Neuron (in vitro differentiated cells): ENCODE measurements around the gene PI4KA.
"Not testable (repeated sequence)": the region's sequence is repeated elsewhere in the genome, so short reads cannot be mapped to it uniquely, and the experiment has no call there.

ENCODE experiments used
- H2AFZ ChIP-seq: one replicate; pipeline ENCODE4 v1.6.1; 2013; ENCODE audit warnings: low read depth, mild to moderate bottlenecking, inconsistent platforms, low read length, moderate library complexity
- H3K27me3 ChIP-seq: one replicate; pipeline ENCODE4 v1.6.1; 2013; ENCODE audit warnings: low read length; ENCODE audit not compliant: insufficient read depth
- H3K36me3 ChIP-seq: one replicate; pipeline ENCODE4 v1.6.1; 2013; ENCODE audit warnings: low read length; ENCODE audit not compliant: insufficient read depth
- H3K4me1 ChIP-seq: one replicate; pipeline ENCODE4 v1.6.1; 2013; ENCODE audit warnings: low read length; ENCODE audit not compliant: insufficient read depth
- H3K4me3 ChIP-seq: 2 replicates; pipeline ENCODE4 v1.5.1; 2013; ENCODE audit warnings: mild to moderate bottlenecking, low read length, moderate library complexity
- H3K9me3 ChIP-seq: one replicate; pipeline ENCODE4 v1.6.1; 2013; ENCODE audit warnings: low read length

Gene PI4KA

DNA sequence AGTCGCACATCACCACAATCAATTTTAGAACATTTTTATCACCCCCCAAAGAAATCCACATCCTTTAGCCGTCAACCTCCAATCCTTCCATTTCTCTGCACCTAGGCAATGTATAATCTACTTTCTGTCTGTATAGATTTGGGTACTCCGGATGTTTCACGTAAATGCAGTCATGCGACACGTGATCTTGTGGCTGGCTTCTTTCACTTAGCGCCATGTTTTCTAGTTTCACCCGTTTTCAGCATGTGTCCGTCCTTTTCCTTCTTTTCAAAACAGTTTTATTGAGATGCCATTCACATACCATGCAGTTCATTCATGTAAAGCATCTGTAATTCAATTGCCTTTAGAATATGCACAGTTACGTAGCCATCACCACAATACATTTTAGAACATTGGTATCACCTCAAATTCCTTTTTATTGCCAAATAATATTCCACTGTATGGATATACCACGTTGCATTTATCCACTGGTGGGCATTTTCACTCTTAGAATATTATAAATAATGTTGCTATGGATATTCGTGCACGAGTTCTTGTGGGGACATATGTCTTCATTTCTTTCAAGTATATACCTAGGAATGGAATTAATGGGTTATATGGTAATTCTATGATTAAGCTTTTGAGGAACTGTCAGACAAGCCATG is 179.7 kb downstream of the PI4KA start:
- not testable (repeated sequence) for H3K4me1 ChIP-seq, H3K9me3 ChIP-seq, H3K36me3 ChIP-seq, H3K27me3 ChIP-seq, H2AFZ ChIP-seq, H3K4me3 ChIP-seq

DNA sequence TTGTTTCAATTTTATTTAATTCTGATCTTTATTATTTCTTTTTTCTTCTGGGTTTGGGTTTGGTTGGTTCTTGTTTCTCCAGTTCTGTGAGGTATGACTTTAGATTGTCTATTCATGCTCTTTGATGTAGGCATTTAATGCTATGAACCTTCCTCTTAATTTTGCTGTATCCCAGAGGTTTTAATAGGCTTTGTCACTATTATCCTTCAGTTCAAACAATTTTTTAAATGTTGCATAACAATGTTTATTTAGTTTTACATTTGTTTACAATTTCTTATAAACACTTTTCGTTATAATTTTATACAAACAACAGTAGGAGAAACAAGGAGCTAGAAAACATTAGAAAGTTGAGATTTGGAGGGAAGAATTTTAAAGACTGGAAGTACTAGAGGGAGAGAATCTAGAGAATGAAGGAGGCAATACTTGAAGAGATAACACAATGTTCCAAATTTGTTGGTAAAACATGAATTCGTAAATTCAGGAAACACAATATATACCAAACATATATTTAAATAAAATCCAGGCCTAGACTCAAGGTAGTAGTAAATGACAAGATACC is 180.8 kb downstream of the PI4KA start:
- H3K9me3 ChIP-seq = no peaks in the 10 kb centered on the region
- no peaks in the 10 kb centered on the region for H3K36me3 ChIP-seq
- no peak overlapping the region for H2AFZ ChIP-seq
- H3K4me3 ChIP-seq = no peak overlapping the region
- no peaks in the 10 kb centered on the region for H3K27me3 ChIP-seq
- no peaks in the 10 kb centered on the region for H3K4me1 ChIP-seq

GRCh38 chr22:20675613-20676012 is 183.0 kb downstream of the PI4KA start:
- not testable (repeated sequence) for H3K27me3 ChIP-seq, H3K4me3 ChIP-seq, H3K4me1 ChIP-seq, H3K9me3 ChIP-seq, H3K36me3 ChIP-seq, H2AFZ ChIP-seq

DNA sequence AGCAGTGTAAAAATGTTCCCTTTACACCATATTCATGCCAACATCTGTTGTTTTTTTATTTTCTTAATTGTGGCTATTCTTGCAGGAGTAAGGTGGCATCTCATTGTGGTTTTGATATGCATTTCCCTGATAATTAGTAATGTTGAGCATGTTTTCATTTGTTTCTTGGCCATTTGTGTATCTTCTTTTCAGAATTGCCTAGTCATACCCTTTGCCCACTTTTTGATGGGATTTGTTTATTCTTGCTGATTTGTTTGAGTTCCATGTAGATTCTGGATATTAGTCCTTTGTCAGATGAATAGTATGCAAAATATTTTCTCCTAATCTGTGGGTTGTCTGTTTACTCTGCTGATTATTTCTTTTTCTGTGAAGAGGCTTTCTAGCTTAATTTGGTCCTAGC is 183.6 kb downstream of the PI4KA start:
- Histone ChIP-seq H3K27me3 (no peaks in the 10 kb centered on the region), H3K4me1 (no peaks in the 10 kb centered on the region), H3K4me3 (no peak overlapping the region), H3K9me3 (no peaks in the 10 kb centered on the region), H3K36me3 (no peaks in the 10 kb centered on the region), H2AFZ (no peak overlapping the region)

DNA sequence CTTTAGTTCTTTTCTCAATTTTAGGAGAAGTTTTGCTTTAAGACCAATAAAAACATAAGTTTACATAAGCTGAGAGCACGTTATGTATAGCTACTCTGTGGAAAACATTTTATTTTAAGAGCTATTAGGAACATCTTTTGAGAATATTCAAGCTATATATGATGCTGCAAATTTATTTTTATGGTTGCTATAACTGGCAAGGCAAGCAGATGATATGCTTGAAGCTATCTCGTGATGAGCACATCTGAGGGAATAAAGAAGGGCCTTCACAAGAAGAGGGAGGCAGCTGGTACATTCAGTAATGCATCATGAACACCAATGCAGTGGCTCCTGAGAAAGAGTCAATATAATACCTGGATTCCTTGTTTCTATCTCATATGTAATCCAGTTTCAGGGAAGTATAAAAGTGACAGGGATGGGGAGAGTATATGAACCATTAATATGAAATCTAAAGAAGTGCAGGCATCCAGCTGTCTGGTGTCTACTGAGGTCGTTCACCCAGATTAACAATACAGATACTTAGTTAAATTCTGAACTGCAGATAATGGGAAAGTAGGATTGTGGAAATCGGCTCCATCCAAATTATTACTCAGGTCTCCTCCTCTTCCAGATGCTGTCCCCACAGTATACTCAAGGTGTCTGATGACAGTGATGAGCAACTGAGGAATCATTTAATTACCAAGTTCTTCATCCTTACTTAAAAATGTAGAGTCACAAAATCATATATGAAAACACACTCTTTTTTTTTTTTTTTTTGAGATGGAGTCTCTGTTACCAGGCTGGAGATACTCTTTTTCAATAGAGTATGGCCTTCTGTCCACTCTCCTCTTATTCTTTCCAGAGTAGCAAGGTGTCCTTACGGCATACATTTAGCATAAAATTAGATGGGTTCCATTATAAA is 185.1 kb downstream of the PI4KA start:
- Histone ChIP-seq H3K27me3 (no peaks in the 10 kb centered on the region), H3K9me3 (no peaks in the 10 kb centered on the region), H3K4me1 (no peaks in the 10 kb centered on the region), H3K4me3 (no peak overlapping the region), H3K36me3 (no peaks in the 10 kb centered on the region), H2AFZ (no peak overlapping the region)

DNA sequence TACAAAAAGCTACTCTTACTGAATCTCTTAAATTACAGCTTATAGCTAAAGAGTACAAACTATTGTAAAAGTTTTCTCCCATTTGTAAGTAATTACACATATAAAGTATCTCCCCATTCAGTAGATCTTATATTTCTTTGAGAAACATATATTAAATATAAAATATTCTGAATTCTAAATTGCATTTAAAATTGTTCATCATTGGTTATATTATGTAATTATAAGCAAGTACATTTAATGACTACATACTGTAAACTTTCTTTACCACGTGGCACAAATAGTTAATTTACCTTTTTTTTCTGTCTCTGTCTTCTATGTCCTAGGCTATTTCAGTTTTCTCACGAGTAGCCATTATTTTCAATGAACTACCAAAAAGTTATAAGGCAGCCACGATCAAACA is 185.9 kb downstream of the PI4KA start:
- no peak overlapping the region for H2AFZ ChIP-seq
- no peak overlapping the region for H3K4me3 ChIP-seq
- no peaks in the 10 kb centered on the region for H3K27me3 ChIP-seq
- no peaks in the 10 kb centered on the region for H3K36me3 ChIP-seq
- H3K4me1 ChIP-seq = no peaks in the 10 kb centered on the region
- H3K9me3 ChIP-seq = no peaks in the 10 kb centered on the region

GRCh38 chr22:20672082-20672424 is 186.6 kb downstream of the PI4KA start:
- Histone ChIP-seq H3K4me1 (no peaks in the 10 kb centered on the region), H3K27me3 (no peaks in the 10 kb centered on the region), H3K4me3 (no peak overlapping the region), H3K9me3 (no peaks in the 10 kb centered on the region), H3K36me3 (no peaks in the 10 kb centered on the region), H2AFZ (no peak overlapping the region)

GRCh38 chr22:20671409-20672081 is 187.1 kb downstream of the PI4KA start:
- Histone ChIP-seq H3K4me1 (no peaks in the 10 kb centered on the region), H3K4me3 (no peak overlapping the region), H3K27me3 (no peaks in the 10 kb centered on the region), H2AFZ (no peak overlapping the region), H3K9me3 (no peaks in the 10 kb centered on the region), H3K36me3 (no peaks in the 10 kb centered on the region)

GRCh38 chr22:20670457-20671261 is 188.0 kb downstream of the PI4KA start:
- not testable (repeated sequence) for H2AFZ ChIP-seq, H3K4me1 ChIP-seq, H3K27me3 ChIP-seq, H3K4me3 ChIP-seq, H3K9me3 ChIP-seq, H3K36me3 ChIP-seq

GRCh38 chr22:20669884-20670283 is 188.7 kb downstream of the PI4KA start:
- not testable (repeated sequence) for H3K4me1 ChIP-seq, H3K36me3 ChIP-seq, H3K4me3 ChIP-seq, H3K9me3 ChIP-seq, H2AFZ ChIP-seq, H3K27me3 ChIP-seq

DNA sequence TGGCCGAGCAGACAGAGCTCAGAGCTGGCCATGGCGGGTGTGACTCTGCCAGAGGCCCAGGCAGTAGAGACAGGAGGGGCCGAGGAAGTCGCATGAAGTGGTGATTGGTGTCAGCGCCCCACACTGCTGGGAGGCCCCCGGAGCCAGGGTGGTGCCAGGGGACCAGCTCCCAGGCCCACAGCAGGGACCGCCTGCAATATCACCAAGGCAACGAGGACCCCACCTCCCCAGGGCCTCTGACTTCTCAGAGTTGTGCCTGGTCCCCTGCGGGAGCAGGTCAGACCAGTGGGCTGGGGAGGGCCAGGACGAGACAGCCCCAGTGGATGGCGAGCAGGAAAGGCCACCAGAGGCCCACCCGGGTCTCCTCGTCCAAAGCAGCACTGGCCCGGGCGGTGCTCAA is 189.1 kb downstream of the PI4KA start:
- not testable (repeated sequence) for H3K9me3 ChIP-seq, H3K4me1 ChIP-seq, H3K27me3 ChIP-seq, H3K4me3 ChIP-seq, H2AFZ ChIP-seq, H3K36me3 ChIP-seq

DNA sequence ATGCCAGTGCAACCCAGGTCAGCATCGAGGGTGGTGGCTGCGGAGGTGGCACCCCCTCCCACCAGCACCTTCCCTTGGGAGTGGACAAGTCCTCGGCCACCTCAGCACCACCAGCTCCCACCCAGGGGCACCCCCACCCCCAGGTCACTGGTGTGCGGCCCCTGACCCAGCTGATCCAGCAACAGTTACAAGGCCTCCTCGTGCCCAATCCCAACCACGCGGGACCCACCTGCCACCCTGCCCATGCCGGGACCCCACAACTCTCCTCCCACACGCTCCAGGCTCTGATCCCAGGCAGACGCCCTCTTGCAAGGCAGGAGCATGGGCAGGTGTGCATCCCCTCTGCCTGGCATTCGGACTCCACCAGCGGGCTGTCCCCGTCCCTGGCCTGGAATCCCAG is 189.8 kb downstream of the PI4KA start:
- H2AFZ ChIP-seq, H3K4me1 ChIP-seq, H3K4me3 ChIP-seq, H3K36me3 ChIP-seq, H3K27me3 ChIP-seq, H3K9me3 ChIP-seq: not testable (repeated sequence)

- not testable (repeated sequence) for H2AFZ ChIP-seq, H3K4me1 ChIP-seq, H3K4me3 ChIP-seq, H3K27me3 ChIP-seq, H3K36me3 ChIP-seq, H3K9me3 ChIP-seq
These were observed 190.4 kb downstream of the PI4KA start for GRCh38 chr22:20668226-20668625.
